Measurements from ENCODE around the gene ACCS.

ACCS gene, protein sequence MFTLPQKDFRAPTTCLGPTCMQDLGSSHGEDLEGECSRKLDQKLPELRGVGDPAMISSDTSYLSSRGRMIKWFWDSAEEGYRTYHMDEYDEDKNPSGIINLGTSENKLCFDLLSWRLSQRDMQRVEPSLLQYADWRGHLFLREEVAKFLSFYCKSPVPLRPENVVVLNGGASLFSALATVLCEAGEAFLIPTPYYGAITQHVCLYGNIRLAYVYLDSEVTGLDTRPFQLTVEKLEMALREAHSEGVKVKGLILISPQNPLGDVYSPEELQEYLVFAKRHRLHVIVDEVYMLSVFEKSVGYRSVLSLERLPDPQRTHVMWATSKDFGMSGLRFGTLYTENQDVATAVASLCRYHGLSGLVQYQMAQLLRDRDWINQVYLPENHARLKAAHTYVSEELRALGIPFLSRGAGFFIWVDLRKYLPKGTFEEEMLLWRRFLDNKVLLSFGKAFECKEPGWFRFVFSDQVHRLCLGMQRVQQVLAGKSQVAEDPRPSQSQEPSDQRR

DNA sequence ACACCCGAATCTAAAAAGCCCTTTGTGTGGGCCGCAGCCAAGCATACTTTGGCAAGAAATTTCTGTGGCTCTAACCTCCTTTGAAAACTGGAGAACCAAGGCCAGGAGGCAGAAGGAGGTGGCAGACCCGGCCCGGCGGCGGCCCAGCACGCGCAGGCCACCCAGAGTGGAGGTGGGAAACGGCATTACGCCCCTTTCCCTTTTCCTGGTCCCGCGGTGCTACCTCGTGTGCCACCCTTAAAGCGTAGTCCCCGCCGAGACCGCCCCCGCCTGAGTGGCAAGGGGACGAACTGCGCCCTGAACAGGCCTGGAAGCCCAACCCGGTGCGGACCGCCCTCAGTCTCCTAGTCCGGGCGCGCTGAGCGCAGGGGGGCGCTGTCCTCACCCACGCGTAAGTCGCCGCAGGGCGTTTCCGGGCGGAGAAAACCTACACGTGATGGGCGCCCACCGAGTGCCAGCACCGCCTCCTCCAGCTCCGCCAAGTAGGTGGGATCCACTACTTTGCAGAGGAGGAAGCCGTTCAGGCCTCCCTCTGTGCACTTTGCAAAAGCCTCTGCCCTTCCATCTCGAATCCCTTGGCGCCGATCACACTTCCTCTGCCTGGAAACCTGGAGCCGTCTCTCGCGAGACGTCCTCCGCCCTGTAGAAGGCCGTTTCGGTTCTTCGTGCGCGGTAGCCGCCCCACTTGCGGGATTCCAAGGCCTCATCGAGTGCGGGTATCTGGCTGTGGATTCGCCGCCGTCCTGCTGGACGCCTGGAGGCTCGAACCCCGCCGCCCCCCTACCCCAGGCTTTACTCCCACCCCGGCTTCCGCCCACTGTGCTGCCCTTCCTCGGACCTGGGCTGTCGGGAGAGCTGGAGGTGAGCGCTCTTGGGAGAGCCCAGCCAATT lies at the start of gene ACCS:
Gene ACCS (plus strand): TSS at position 430 of the 891 bp plus-strand sequence. CDS start 1,358 bp downstream, outside the sequence.
- DNase-seq: peak; percentile 90

DNA sequence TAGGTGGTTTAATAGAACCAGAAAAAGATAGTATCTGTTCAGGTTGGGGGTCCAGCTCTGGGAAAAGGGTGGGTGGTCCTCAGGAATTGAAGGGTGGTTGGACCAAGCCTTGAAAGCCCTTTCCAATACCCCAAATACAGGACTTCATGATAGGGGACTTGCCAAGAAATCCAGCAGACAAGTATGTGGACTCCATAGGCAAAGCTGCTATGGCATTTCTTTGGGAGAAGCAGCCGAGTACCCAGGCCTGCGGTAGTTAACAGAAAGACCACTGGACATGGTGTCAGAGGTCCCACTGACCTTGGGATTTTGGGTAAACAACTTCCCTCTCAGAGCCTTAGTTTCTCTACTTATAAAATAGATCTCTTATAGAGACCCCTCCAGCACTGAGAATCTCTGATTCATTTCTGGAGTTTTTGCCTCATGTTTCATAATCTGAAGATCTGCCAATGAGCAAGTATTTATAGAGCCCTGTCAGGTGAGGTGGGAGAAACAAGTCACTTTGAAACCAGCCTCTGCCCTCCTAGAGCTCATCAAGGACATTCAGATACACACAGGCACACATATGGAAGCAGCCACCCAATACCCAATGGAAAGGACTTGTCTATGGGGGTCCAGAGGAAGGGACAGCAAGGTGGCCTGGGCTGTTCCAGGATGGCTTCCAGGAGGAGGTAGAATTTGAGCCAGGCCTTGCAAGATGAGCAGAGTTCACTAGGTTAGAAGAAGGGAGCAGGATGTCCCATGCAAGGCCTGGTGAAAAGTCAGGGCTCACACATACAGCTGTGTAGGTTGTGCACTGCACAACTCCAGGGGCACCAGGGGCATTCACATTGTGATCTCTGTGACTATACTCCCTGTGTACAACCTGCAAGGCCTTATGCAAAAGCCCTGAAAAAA lies 49.3 kb upstream of the ACCS start:
- no peak for DNase-seq

- no peak for DNase-seq
These were observed 48.5 kb upstream of the ACCS start for GRCh38 chr11:44017443-44018126.

DNA sequence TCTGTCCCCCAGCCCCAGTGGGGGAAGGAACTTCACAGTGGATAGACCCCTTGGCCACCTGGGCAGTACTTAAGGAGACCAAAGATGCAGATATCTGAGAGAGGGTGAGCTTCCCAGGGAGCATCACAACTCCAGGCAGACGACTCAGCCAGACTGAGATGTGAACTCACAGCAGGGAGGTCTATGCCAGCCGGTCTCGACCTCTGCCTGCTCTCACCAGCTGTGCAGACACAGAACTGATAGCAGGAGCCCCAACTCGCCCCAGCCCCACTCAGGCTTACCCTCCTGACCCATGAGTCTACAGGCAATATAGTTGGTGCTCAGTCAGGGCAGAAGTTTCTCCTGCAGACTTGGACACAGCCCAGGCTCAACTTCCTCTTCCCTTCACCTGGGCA lies 47.9 kb upstream of the ACCS start:
- no peak for DNase-seq

GRCh38 chr11:44018829-44019228 lies 47.2 kb upstream of the ACCS start:
- DNase-seq: no peak

- DNase-seq: no peak
These were observed 41.1 kb upstream of the ACCS start for GRCh38 chr11:44024977-44025376.

GRCh38 chr11:44025727-44026126 lies 40.3 kb upstream of the ACCS start:
- DNase-seq: no peak

DNA sequence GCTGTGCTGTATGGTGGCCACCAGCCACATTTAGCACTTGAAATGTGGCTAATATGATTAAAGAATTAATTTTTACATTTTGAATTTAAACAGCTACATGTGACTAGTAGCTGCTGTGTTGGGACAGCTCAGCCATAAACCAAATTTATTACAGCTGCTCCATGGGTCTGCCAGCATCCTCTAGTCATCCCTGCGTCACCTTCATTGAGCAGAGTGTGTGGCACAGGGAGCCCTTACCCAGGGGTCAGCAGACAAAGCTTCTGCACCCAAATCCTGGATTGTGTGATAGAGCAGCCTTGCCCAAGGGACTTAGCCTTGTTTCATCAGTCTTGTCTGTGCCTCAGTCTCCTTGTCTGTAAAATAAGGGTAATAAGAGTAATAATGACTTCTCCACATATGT lies 37.7 kb upstream of the ACCS start:
- DNase-seq: no peak

- no peak for DNase-seq
These were observed 37.1 kb upstream of the ACCS start for GRCh38 chr11:44028816-44029506.

GRCh38 chr11:44029507-44029845 lies 36.6 kb upstream of the ACCS start:
- no peak for DNase-seq

GRCh38 chr11:44029977-44030911 lies 35.8 kb upstream of the ACCS start:
- DNase-seq: no peak

DNA sequence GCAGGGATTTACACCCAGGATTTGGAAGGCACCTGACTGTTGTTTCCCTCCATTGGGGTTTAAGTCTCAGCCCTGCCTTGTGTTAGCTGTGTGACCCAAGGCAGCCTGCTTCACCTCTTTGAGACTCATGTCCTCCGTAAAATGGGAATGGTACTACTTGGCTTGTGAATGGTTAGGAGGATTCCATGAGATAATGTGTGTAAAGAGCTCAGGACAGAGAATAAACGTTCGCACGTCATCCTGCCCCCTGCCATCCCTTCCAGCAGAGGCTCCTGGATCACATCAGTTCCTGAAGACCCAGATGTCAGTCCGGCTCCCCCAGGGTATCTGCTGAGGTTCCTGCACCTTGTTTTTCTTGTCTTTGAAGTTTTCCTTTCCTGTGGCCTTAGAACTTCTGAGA lies 35.1 kb upstream of the ACCS start:
- DNase-seq: no peak

GRCh38 chr11:44031549-44031948 lies 34.5 kb upstream of the ACCS start:
- no peak for DNase-seq

- no peak for DNase-seq
These were observed 33.6 kb upstream of the ACCS start for GRCh38 chr11:44032299-44033085.

DNA sequence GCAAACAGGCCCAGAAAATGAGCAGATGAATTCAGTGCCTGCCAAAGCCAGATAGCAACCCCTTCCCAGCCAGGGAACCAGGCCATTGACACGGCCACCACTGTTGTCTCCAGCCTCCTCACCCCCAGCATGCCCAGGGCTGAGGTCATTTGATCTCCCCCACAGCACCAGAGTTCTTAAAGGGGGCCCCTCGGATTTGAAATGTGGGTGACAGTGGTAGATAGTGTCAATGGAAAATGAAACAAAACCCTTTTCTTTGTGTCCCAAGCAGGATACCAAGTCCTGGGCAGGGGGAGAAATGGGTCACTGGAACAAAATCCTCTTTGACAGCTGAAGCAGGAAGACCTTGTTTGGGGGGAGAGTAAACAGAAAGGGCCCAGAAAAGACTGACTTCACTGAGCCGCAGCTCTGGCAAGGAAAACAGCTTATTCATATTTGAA lies 32.6 kb upstream of the ACCS start:
- no peak for DNase-seq

- no peak for DNase-seq
These were observed 32.2 kb upstream of the ACCS start for GRCh38 chr11:44033856-44034255.

- DNase-seq: no peak
These were observed 31.4 kb upstream of the ACCS start for GRCh38 chr11:44034639-44035038.

- peak; percentile 26 for DNase-seq
These were observed 29.0 kb upstream of the ACCS start for GRCh38 chr11:44036811-44037657.

- no peak for DNase-seq
These were observed 28.4 kb upstream of the ACCS start for GRCh38 chr11:44037658-44037998.
